HepG2 (cell line): ENCODE measurements around the gene MRPL27. TPM values are rescaled to one million over a fixed set of nuclear protein-coding genes. Genes with fewer than 3 reads are reported as not detected.

Experiments used
- ATF7 ChIP-seq, 2 experiments: fragments of 450-650 bp in 1 of 2; sonication (generic) in 1 of 2; formaldehyde crosslinking in 1 of 2; IDR thresholded peaks; 2 replicates each; pipeline versions ENCODE4 v1.4.0 to v1.6.1; 2016 to 2020; ENCODE audit warnings: antibody characterized with exemption in 1 of 2, mild to moderate bottlenecking in 1 of 2, missing genetic modification reagents in 1 of 2
- CREB3 ChIP-seq: sonication (generic); formaldehyde crosslinking; IDR thresholded peaks from 2 replicates; pipeline ENCODE4 v1.5.0; 2020; ENCODE audit warnings: missing genetic modification reagents
- FOSL2 ChIP-seq: sonication (generic); formaldehyde crosslinking; IDR thresholded peaks from 2 replicates; pipeline ENCODE4 v1.4.0; 2020; ENCODE audit warnings: missing genetic modification reagents
- FOXO4 ChIP-seq: sonication (generic); formaldehyde crosslinking; conservative IDR thresholded peaks from 2 replicates; pipeline ENCODE4 v1.8.1; 2023; ENCODE audit warnings: missing genetic modification reagents
- HIC2 ChIP-seq: sonication (generic); formaldehyde crosslinking; IDR thresholded peaks from 2 replicates; pipeline ENCODE4 v1.9.0; 2022; ENCODE audit warnings: low read depth, missing genetic modification reagents
- HOMEZ ChIP-seq: IDR thresholded peaks from 2 replicates; pipeline ENCODE4 v1.6.1; 2016; ENCODE audit warnings: low read depth
- IKZF5 ChIP-seq: IDR thresholded peaks from 2 replicates; pipeline ENCODE4 v1.6.1; 2018; ENCODE audit warnings: missing genetic modification reagents, mild to moderate bottlenecking, missing compliant biosample characterization
- IRF1 ChIP-seq: sonication (generic); formaldehyde crosslinking; IDR thresholded peaks from 2 replicates; pipeline ENCODE4 v1.4.0; 2020; ENCODE audit warnings: low read depth, mild to moderate bottlenecking, missing genetic modification reagents
- NCOA5 ChIP-seq: sonication (generic); formaldehyde crosslinking; IDR thresholded peaks from 2 replicates; pipeline ENCODE4 v1.4.0; 2020; ENCODE audit warnings: missing genetic modification reagents
- SP2 ChIP-seq: sonication (generic); formaldehyde crosslinking; IDR thresholded peaks from 2 replicates; pipeline ENCODE4 v1.5.1; 2020; ENCODE audit warnings: mild to moderate bottlenecking, missing genetic modification reagents
- THYN1 ChIP-seq: sonication (generic); formaldehyde crosslinking; IDR thresholded peaks from 2 replicates; pipeline ENCODE4 v1.8.1; 2023; ENCODE audit warnings: low read depth, mild to moderate bottlenecking, moderate library complexity, missing genetic modification reagents, borderline replicate concordance
- ZBTB7B ChIP-seq: sonication (generic); formaldehyde crosslinking; IDR thresholded peaks from 2 replicates; pipeline ENCODE4 v1.4.0; 2020; ENCODE audit warnings: missing genetic modification reagents
- ZFP36 ChIP-seq: fragments of 150-350 bp; IDR thresholded peaks from 2 replicates; pipeline ENCODE4 v1.6.1; 2018; ENCODE audit warnings: borderline replicate concordance, low read length, low read depth; ENCODE audit not compliant: partially characterized antibody
- ZFY ChIP-seq: sonication (generic); formaldehyde crosslinking; IDR thresholded peaks from 2 replicates; pipeline ENCODE4 v1.4.0; 2020; ENCODE audit warnings: missing genetic modification reagents
- ZNF326 ChIP-seq: sonication (generic); formaldehyde crosslinking; IDR thresholded peaks from 2 replicates; pipeline ENCODE4 v1.4.0; 2020; ENCODE audit warnings: missing genetic modification reagents, borderline replicate concordance
- ZNF503 ChIP-seq: sonication (generic); formaldehyde crosslinking; IDR thresholded peaks from 2 replicates; pipeline ENCODE4 v1.4.0; 2020; ENCODE audit warnings: missing genetic modification reagents
- ZNF652 ChIP-seq: IDR thresholded peaks from 2 replicates; pipeline ENCODE4 v1.6.1; 2016; ENCODE audit warnings: low read depth, borderline replicate concordance
- polyA plus RNA-seq, 8 experiments: library from polyadenylated mRNA; depleted of rRNA in 3 of 8; stranded (reverse) in 7 of 8; unstranded in 1 of 8; fragments of >200 nt; fragmentation: Illumina TruSeq in 4 of 8; extraction: Trizol in 4 of 8; gene quantifications; 2 replicates each; pipeline versions ENCODE4 v1.2.1 to v1.2.3, GENCODE V29; 2011 to 2016; ENCODE audit warnings: low read depth in 4 of 8, missing spikeins in 1 of 8, mixed read lengths in 1 of 8; ENCODE audit not compliant: insufficient read depth in 1 of 8
- total RNA-seq, 5 experiments: library from RNA; depleted of rRNA; stranded (reverse); fragments of >200 nt; fragmentation: Illumina TruSeq; extraction: Trizol; gene quantifications; 2 replicates each; pipeline ENCODE4 v1.2.3, GENCODE V29; 2016; ENCODE audit warnings: low read depth in 1 of 5

MRPL27 gene
- total and polyA plus RNA-seq, 2 of the 13 experiments (the other 11 are each of a cell fraction or from before 2014, with no cell fraction given), result 137 to 217 TPM

GRCh38 chr17:50372758-50373556 lies at the start of gene MRPL27, which contains the start of gene EME1 (continued):
- TF ChIP-seq ZNF652 (CRISPR knock-in tag), result peak; percentile 47; the same call in 1 of the 2 replicates
- TF ChIP-seq ZBTB7B, result peak; percentile 61; the same call in 1 of the 2 replicates
- TF ChIP-seq ZFP36, result no peak
- TF ChIP-seq CREB3, result peak; percentile 40; the same call in 1 of the 2 replicates
- TF ChIP-seq ATF7 (IDR thresholded peaks at IDR 0.05), result no peak
- TF ChIP-seq ATF7 (CRISPR knock-in tag; IDR thresholded peaks at IDR 0.05), result peak; percentile 85; the same call in 1 of the 2 replicates
- TF ChIP-seq ZNF326 (CRISPR knock-in tag), result no peak
- no peak for TF ChIP-seq ZNF503 (CRISPR knock-in tag)
- TF ChIP-seq HOMEZ, result no peak; the same call in 1 of the 2 replicates
- TF ChIP-seq SP2 (CRISPR knock-in tag), result peak; percentile 77
- TF ChIP-seq IKZF5, result peak; percentile 93; the same call in 1 of the 2 replicates
- TF ChIP-seq IRF1 (CRISPR knock-in tag), result peak; percentile 82; the same call in 1 of the 2 replicates
- no peak for TF ChIP-seq NCOA5 (CRISPR knock-in tag)
- peak; percentile 63 for TF ChIP-seq FOSL2
- TF ChIP-seq FOXO4 (CRISPR knock-in tag), result 0 out of 2 replicates have a peak, but pooled peaks have one; percentile 45
- TF ChIP-seq ZFY (CRISPR knock-in tag), result peak; percentile 97
- no peak for TF ChIP-seq THYN1 (CRISPR knock-in tag)
- no peak for TF ChIP-seq HIC2
